H1 (cell line): Measurements from ENCODE around the gene EPB42. TPM values are rescaled to one million over a fixed set of nuclear protein-coding genes. Genes with fewer than 3 reads are reported as not detected.

Experiments
- CTCF ChIA-PET: fragments of 300-600 bp; sonication (Branson Sonifier 250); formaldehyde crosslinking; loops from one replicate; lab custom pipeline; 2021; ENCODE audit not compliant: partially characterized antibody; lab: Charles Lee
- POLR2A ChIA-PET: fragments of 300-600 bp; sonication (Branson Sonifier 250); formaldehyde crosslinking; loops from one replicate; lab custom pipeline; 2021; ENCODE audit warnings: inconsistent platforms; ENCODE audit not compliant: partially characterized antibody; lab: Charles Lee
- DNase-seq, 2 experiments: peaks; one replicate each; pipeline versions ENCODE4 v3.0.0 to v3.0.0-alpha.2; 2010 to 2022; ENCODE audit warnings: low spot score in 2 of 2, low read depth in 1 of 2, mixed read lengths in 1 of 2
- FAIRE-seq: peaks from 2 replicates; lab custom pipeline; 2011; peaks lifted over from hg19 to GRCh38; lab: Jason Lieb, UNC
- H2AFZ ChIP-seq: 2 replicates; pipeline ENCODE4 v1.8.1; 2012; ENCODE audit warnings: low read length, inconsistent platforms
- H2AK5ac ChIP-seq: 2 replicates; pipeline ENCODE4 v1.6.1; 2013; ENCODE audit warnings: low read depth, low read length
- H2BK120ac ChIP-seq: replicated peaks from 2 replicates; pipeline ENCODE3; 2013; ENCODE audit warnings: low read depth, low read length, inconsistent platforms
- H2BK12ac ChIP-seq: 2 replicates; pipeline ENCODE4 v1.6.1; 2013; ENCODE audit warnings: low read depth, low read length
- H2BK15ac ChIP-seq: 2 replicates; pipeline ENCODE4 v1.6.1; 2013; ENCODE audit warnings: low read length
- H2BK20ac ChIP-seq: 2 replicates; pipeline ENCODE4 v1.6.1; 2013; ENCODE audit warnings: low read length
- H2BK5ac ChIP-seq: 2 replicates; pipeline ENCODE4 v1.6.1; 2013; ENCODE audit warnings: low read depth, low read length
- H3K14ac ChIP-seq: 2 replicates; pipeline ENCODE4 v1.6.1; 2013; ENCODE audit warnings: inconsistent platforms; ENCODE audit not compliant: insufficient read length
- H3K18ac ChIP-seq: 2 replicates; pipeline ENCODE4 v1.6.1; 2013; ENCODE audit warnings: low read length; ENCODE audit errors: extremely low read depth
- H3K23ac ChIP-seq: 2 replicates; pipeline ENCODE4 v1.6.1; 2013; ENCODE audit warnings: inconsistent platforms; ENCODE audit not compliant: insufficient read length
- H3K23me2 ChIP-seq: 2 replicates; pipeline ENCODE4 v1.6.1; 2013; ENCODE audit warnings: low read depth, low read length
- H3K27ac ChIP-seq: 2 replicates; pipeline ENCODE4 v1.6.1; 2011; ENCODE audit warnings: low read depth, low read length, inconsistent platforms
- H3K27me3 ChIP-seq, 4 experiments: replicated peaks in 1 of 4; 1 replicate in 1 of 4; 2 replicates in 3 of 4; pipeline versions ENCODE4 v1.6.1 to v1.8.1; 2011 to 2013; ENCODE audit warnings: low read length in 3 of 4, mild to moderate bottlenecking in 3 of 4, inconsistent platforms in 2 of 4, mixed read lengths in 2 of 4, moderate library complexity in 1 of 4; ENCODE audit not compliant: control insufficient read depth in 3 of 4, insufficient read depth in 3 of 4; ENCODE audit errors: extremely low read depth in 1 of 4
- H3K36me3 ChIP-seq, 4 experiments: 2 replicates each; pipeline versions ENCODE4 v1.6.1 to v1.8.1; 2011 to 2013; ENCODE audit warnings: mild to moderate bottlenecking in 4 of 4, low read length in 3 of 4, moderate library complexity in 2 of 4, control low read depth in 1 of 4, inconsistent platforms in 1 of 4; ENCODE audit not compliant: insufficient read depth in 4 of 4, control insufficient read depth in 2 of 4
- H3K4ac ChIP-seq: replicated peaks from 2 replicates; pipeline ENCODE3; 2013; ENCODE audit warnings: low read length, low read depth, mixed read lengths, inconsistent platforms; ENCODE audit not compliant: insufficient read length
- H3K4me1 ChIP-seq, 4 experiments: replicated peaks in 1 of 4; 1 replicate in 1 of 4; 2 replicates in 3 of 4; pipeline versions ENCODE4 v1.6.1 to v1.8.1; 2011 to 2013; ENCODE audit warnings: low read length in 3 of 4, inconsistent platforms in 2 of 4, mixed read lengths in 1 of 4; ENCODE audit not compliant: insufficient read depth in 4 of 4, control insufficient read depth in 3 of 4
- H3K4me2 ChIP-seq, 2 experiments: 2 replicates each; pipeline versions ENCODE4 v1.6.1 to v1.8.1; 2011 to 2013; ENCODE audit warnings: low read depth in 2 of 2, low read length in 2 of 2, control low read depth in 1 of 2, inconsistent platforms in 1 of 2, mild to moderate bottlenecking in 1 of 2; ENCODE audit not compliant: insufficient read depth in 1 of 2
- H3K4me3 ChIP-seq, 4 experiments: fragments of 200-600, 300-600 bp in 1 of 4; sonication (generic), shearing (Covaris generic), sonication (Bioruptor Twin) in 1 of 4; 2 replicates each; pipeline versions ENCODE4 v1.5.1 to v1.8.1; 2011 to 2016; ENCODE audit warnings: low read length in 4 of 4, low read depth in 3 of 4, control low read depth in 2 of 4, inconsistent platforms in 2 of 4, mild to moderate bottlenecking in 2 of 4, mixed read lengths in 1 of 4, moderate library complexity in 1 of 4; ENCODE audit not compliant: insufficient read depth in 2 of 4; ENCODE audit errors: extremely low read depth in 1 of 4
- H3K56ac ChIP-seq: replicated peaks from 2 replicates; pipeline ENCODE3; 2013; ENCODE audit warnings: low read depth, mild to moderate bottlenecking, mixed read lengths, low read length, inconsistent platforms; ENCODE audit not compliant: insufficient read length
- H3K79me1 ChIP-seq: 2 replicates; pipeline ENCODE4 v1.6.1; 2013; ENCODE audit warnings: low read depth, low read length, control low read depth
- H3K79me2 ChIP-seq, 2 experiments: 2 replicates each; pipeline versions ENCODE4 v1.6.1 to v1.8.1; 2012 to 2013; ENCODE audit warnings: low read length in 2 of 2, mild to moderate bottlenecking in 2 of 2, inconsistent platforms in 1 of 2; ENCODE audit not compliant: insufficient read depth in 2 of 2, control insufficient read depth in 1 of 2
- H3K9ac ChIP-seq, 4 experiments: replicated peaks in 1 of 4; 1 replicate in 1 of 4; 2 replicates in 3 of 4; pipeline versions ENCODE4 v1.6.1 to v1.8.1; 2011 to 2013; ENCODE audit warnings: low read depth in 3 of 4, low read length in 3 of 4, control low read depth in 2 of 4, mild to moderate bottlenecking in 2 of 4, moderate library complexity in 2 of 4, inconsistent platforms in 1 of 4; ENCODE audit errors: extremely low read depth in 1 of 4
- H3K9me3 ChIP-seq, 2 experiments: 2 replicates each; pipeline versions ENCODE4 v1.6.1 to v1.8.1; 2012 to 2013; ENCODE audit warnings: mild to moderate bottlenecking in 2 of 2, moderate library complexity in 2 of 2, control low read depth in 1 of 2, inconsistent platforms in 1 of 2, low read depth in 1 of 2, low read length in 1 of 2, mixed read lengths in 1 of 2; ENCODE audit not compliant: insufficient read depth in 2 of 2
- H4K20me1 ChIP-seq, 2 experiments: replicated peaks in 1 of 2; 2 replicates each; pipeline versions ENCODE3 to v1.8.1; 2011 to 2013; ENCODE audit warnings: inconsistent platforms in 2 of 2, low read length in 2 of 2, mild to moderate bottlenecking in 1 of 2; ENCODE audit not compliant: insufficient read depth in 2 of 2, control insufficient read depth in 1 of 2
- H4K5ac ChIP-seq: 2 replicates; pipeline ENCODE4 v1.6.1; 2013; ENCODE audit warnings: low read length, low read depth, mixed read lengths, inconsistent platforms; ENCODE audit not compliant: insufficient read length
- H4K8ac ChIP-seq: 2 replicates; pipeline ENCODE4 v1.8.0; 2013; ENCODE audit warnings: mild to moderate bottlenecking, moderate library complexity, low read length, inconsistent platforms; ENCODE audit not compliant: insufficient read depth; ENCODE audit errors: extremely low read depth
- H4K91ac ChIP-seq: replicated peaks from 2 replicates; pipeline ENCODE3; 2013; ENCODE audit warnings: low read length, mixed read lengths, inconsistent platforms; ENCODE audit not compliant: insufficient read length
- SIN3A ChIP-seq, 2 experiments: IDR thresholded peaks in 1 of 2; conservative IDR thresholded peaks in 1 of 2; 2 replicates each; pipeline ENCODE4 v1.6.1; 2011 to 2012; ENCODE audit warnings: low read length in 2 of 2, improper control_type of control experiment in 1 of 2, low read depth in 1 of 2, mild to moderate bottlenecking in 1 of 2
- SRF ChIP-seq: IDR thresholded peaks from 2 replicates; pipeline ENCODE4 v1.6.1; 2011; ENCODE audit warnings: mild to moderate bottlenecking, low read depth, low read length, moderate library complexity
- USF2 ChIP-seq: IDR thresholded peaks from 2 replicates; pipeline ENCODE4 v1.6.1; 2011; ENCODE audit warnings: low read length, improper control_type of control experiment
- WGBS, 2 experiments: shearing (Covaris generic) in 1 of 2; methylation state at CpG; one replicate each; pipeline versions ENCODE4 v1.1.6 to v1.1.7; 2013 to 2015; ENCODE audit warnings: low lambda C conversion rate in 2 of 2, mixed read lengths in 2 of 2, inconsistent platforms in 1 of 2, low coverage in 1 of 2, missing lambda C conversion rate in 1 of 2; ENCODE audit not compliant: insufficient replicate concordance in 2 of 2, insufficient coverage in 1 of 2, insufficient read length in 1 of 2; ENCODE audit errors: extremely low coverage in 1 of 2, missing lambda C conversion rate in 1 of 2; 5-methylcytosine and 5-hydroxymethylcytosine counted together
- polyA plus RNA-seq, 7 experiments: library from polyadenylated mRNA; depleted of rRNA in 3 of 7; stranded (reverse) in 5 of 7; unstranded in 2 of 7; fragments of >200 nt in 5 of 7; fragments of 200-250 nt in 2 of 7; gene quantifications; 1 replicate in 5 of 7; 2 replicates in 1 of 7; 4 replicates in 1 of 7; pipeline versions ENCODE4 v1.2.1 to v1.2.3, GENCODE V29; 2011 to 2013; ENCODE audit warnings: missing spikeins in 2 of 7, mixed read lengths in 2 of 7
- total RNA-seq: library from RNA; stranded (reverse); fragmentation: NEBNext Ultra II Directional; extraction: Animal tissue kit (Norgen Biotek cat#: 25700); gene quantifications from 2 replicates; pipeline ENCODE4 v1.2.1, GENCODE V29; 2021
- TF ChIP-seq, protein P1 (sequence below): IDR thresholded peaks from 2 replicates; pipeline ENCODE4 v1.6.1; 2012; ENCODE audit warnings: low read length, inconsistent platforms

The EPB42 gene
- total and polyA plus RNA-seq, 2 of the 8 experiments (the other 6 are each of a cell fraction or from before 2014, with no cell fraction given): not detected

- Histone ChIP-seq H4K5ac (no peak overlapping the region), H3K79me2 (no peaks in the 10 kb centered on the region), H3K18ac (no peak overlapping the region), H3K27me3 (no peaks in the 10 kb centered on the region), H3K14ac (no peak overlapping the region), H3K9ac (no peak overlapping the region), H2BK5ac (no peak overlapping the region), H3K9me3 (no peaks in the 10 kb centered on the region), H3K27ac (no peak overlapping the region), H2BK15ac (no peak overlapping the region), H2BK120ac (no peak overlapping the region), H3K79me1 (no peaks in the 10 kb centered on the region), H4K8ac (no peak overlapping the region), H3K4me1 (peaks cover 4 to 7% (median 5%) of the 10 kb centered on the region in 4 experiments; a peak in 5 of 7 replicates), H2BK12ac (no peak overlapping the region), H3K56ac (no peak overlapping the region), H3K4ac (no peak overlapping the region), H4K20me1 (peaks cover 0 to 2% of the 10 kb centered on the region in 2 experiments), H2AFZ (no peak overlapping the region), H3K23ac (no peak overlapping the region), H4K91ac (no peak overlapping the region), H2BK20ac (no peak overlapping the region), H3K36me3 (peaks cover 0 to 26% (median 4%) of the 10 kb centered on the region in 4 experiments; a peak in 5 of 8 replicates), H2AK5ac (no peak overlapping the region), H3K4me2 (no peak overlapping the region), H3K23me2 (peaks cover 7% of the 10 kb centered on the region), H3K4me3 (no peak overlapping the region)
- DNase-seq (no peak), FAIRE-seq (no peak)
- CTCF ChIA-PET: interaction anchor here (0.9 to 2.1 kb wide), 4 partner anchors 15 to 97 kb away, joined by 4 to 18 read pairs (median 9); no protein-coding TSS in a partner anchor
- 80% methylated on average over 2 of the region's 2 CpGs; no CpG with 5 or more reads in 1 of the 2 experiments for WGBS, 2 experiments
- POLR2A ChIA-PET: no interaction called here
- TF ChIP-seq, protein P1, sequence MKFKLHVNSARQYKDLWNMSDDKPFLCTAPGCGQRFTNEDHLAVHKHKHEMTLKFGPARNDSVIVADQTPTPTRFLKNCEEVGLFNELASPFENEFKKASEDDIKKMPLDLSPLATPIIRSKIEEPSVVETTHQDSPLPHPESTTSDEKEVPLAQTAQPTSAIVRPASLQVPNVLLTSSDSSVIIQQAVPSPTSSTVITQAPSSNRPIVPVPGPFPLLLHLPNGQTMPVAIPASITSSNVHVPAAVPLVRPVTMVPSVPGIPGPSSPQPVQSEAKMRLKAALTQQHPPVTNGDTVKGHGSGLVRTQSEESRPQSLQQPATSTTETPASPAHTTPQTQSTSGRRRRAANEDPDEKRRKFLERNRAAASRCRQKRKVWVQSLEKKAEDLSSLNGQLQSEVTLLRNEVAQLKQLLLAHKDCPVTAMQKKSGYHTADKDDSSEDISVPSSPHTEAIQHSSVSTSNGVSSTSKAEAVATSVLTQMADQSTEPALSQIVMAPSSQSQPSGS: no peak
- TF ChIP-seq SRF (no peak), USF2 (no peak), SIN3A (conservative IDR thresholded peaks at IDR 0.05 in 1 of 2, IDR thresholded peaks at IDR 0.05 in 1 of 2; ENCODE audit: low read depth in 1 of 2, low read length in 2 of 2) (no peak)
Measured at GRCh38 chr15:43189296-43189695, 31.5 kb downstream of the EPB42 start.
